Adrenal gland (tissue), 12 donors: ENCODE data around the gene BRD4. TPM values are rescaled to one million over a fixed set of nuclear protein-coding genes. Genes with fewer than 3 reads are reported as not detected.
A peak's percentile ranks its signal among the peaks of the same experiment; 100 is the strongest.

Source experiments
- DNase-seq, 7 donors: peaks; one replicate each; pipeline ENCODE4 v3.0.0-alpha.2; 2019 to 2020
- H3K27ac ChIP-seq, 5 donors: fragments of 200-600 bp; sonication (generic) in 4 of 5; 1 replicate in 3 of 5; 2 replicates in 2 of 5; pipeline versions ENCODE4 v1.5.1 to v1.8.0; 2016 to 2020; ENCODE audit warnings: mild to moderate bottlenecking in 1 of 5
- H3K27me3 ChIP-seq: fragments of 200-600 bp; 2 replicates; pipeline ENCODE4 v1.8.0; 2021
- H3K36me3 ChIP-seq, 2 donors: fragments of 200-600 bp; replicated peaks in 1 of 2; 1 replicate in 1 of 2; 2 replicates in 1 of 2; pipeline versions ENCODE4 v1.5.1 to v1.8.0; 2018 to 2022
- H3K4me1 ChIP-seq, 2 donors: fragments of 200-600 bp; replicated peaks in 1 of 2; 1 replicate in 1 of 2; 2 replicates in 1 of 2; pipeline versions ENCODE4 v1.5.1 to v1.8.0; 2018 to 2021
- H3K4me3 ChIP-seq, 4 donors: fragments of 200-600 bp; sonication (generic) in 3 of 4; one replicate each; pipeline ENCODE4 v1.5.1; 2016 to 2018
- H3K9me3 ChIP-seq, 3 donors: fragments of 200-600 bp; sonication (generic) in 1 of 3; replicated peaks in 1 of 3; 1 replicate in 2 of 3; 2 replicates in 1 of 3; pipeline versions ENCODE4 v1.5.1 to v1.8.0; 2016 to 2021
- POLR2A ChIP-seq, 2 donors: fragments of 450-650 bp; IDR thresholded peaks; one replicate each; pipeline ENCODE4 v1.6.1; 2017; ENCODE audit warnings: antibody characterized with exemption in 2 of 2, mild to moderate bottlenecking in 2 of 2, moderate library complexity in 1 of 2
- WGBS, 4 donors: extraction: QIAGEN DNeasy Blood & Tissue Kit in 2 of 4; methylation state at CpG; one replicate each; pipeline versions ENCODE4 v1.1.5 to v1.1.7; 2013 to 2017; 5-methylcytosine and 5-hydroxymethylcytosine counted together
- intact Hi-C, 2 donors: fragments of 100-400 bp; cut with DNase I; formaldehyde crosslinking; loops; one replicate each; pipeline versions ENCODE4 v1.14.1 to v1.15.0; 2022 to 2023
- polyA plus RNA-seq, 3 donors: library from polyadenylated mRNA; stranded (reverse); fragments of 200-250 nt in 2 of 3; fragments of 350-450 nt in 1 of 3; fragmentation: Illumina TruSeq in 1 of 3; extraction: RNeasy Lipid Tissue Mini Kit (QIAGEN cat#74804) in 1 of 3; gene quantifications; one replicate each; pipeline ENCODE4 v1.2.3, GENCODE V29; 2013 to 2014
- total RNA-seq, 9 donors: library from RNA; depleted of rRNA in 4 of 9; stranded (reverse); fragments of >200 nt in 4 of 9; fragments of 120-200 nt in 1 of 9; fragmentation: NEBNext Ultra II Directional in 1 of 9; extraction: Animal tissue kit (Norgen Biotek cat#: 25700) in 1 of 9; gene quantifications; one replicate each; pipeline versions ENCODE4 v1.1.0 to v1.2.4, GENCODE V29; 2013 to 2023
- TF ChIP-seq, protein P1 (sequence below), 6 experiments: fragments of 450-650 bp in 4 of 6; fragments of 200-600 bp in 2 of 6; sonication (generic) in 1 of 6; IDR thresholded peaks; 1 replicate in 5 of 6; 2 replicates in 1 of 6; pipeline versions ENCODE4 v1.5.1 to v1.8.0; 2016 to 2021; ENCODE audit warnings: antibody characterized with exemption in 6 of 6, mild to moderate bottlenecking in 2 of 6, moderate library complexity in 1 of 6
- donor health status: healthy with polysubstance abuse.
- donor health status: Bipolar disorder and iron deficiency.
- donor health status: DM: yes; HTN: yes; CAD: no.
- donor health status: DM: no; HTN: no; CAD: no.
- donor health status: DM: no; HTN: no; CAD: no.
- donor health status: DM: yes; HTN: yes; CAD: no.

The BRD4 gene
- total and polyA plus RNA-seq, 12 donors: 10.1 to 109 (median 34.9) TPM

DNA sequence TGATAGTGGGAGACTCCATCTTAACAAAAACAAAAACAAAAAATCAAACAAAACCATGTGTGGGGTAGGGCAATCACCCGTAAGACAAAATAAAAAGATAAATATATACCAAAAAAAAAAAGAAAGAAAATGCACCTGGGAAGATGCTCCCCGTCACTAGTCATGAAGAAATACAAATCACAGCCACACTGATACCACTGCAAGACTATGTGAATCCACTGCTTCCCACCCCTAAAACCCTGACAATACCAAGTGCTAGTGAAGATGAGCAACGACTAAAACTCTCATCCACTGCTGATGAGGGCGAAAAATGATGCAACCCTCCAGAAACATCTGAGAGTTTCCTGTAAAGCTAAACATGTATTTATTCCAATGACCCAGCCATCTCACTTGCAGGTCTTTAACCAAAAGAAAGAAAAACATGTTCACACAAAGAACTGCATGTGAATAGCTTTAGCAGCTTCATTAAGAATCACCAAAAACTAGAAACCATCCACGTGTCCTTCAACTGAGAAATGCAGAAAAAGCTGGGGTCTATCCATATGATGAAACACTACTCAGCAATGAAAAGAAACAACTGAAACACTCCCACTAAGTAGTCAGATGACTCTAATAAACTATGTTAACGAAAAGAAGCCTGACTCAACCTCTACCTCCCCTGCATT lies 31.7 kb downstream of the BRD4 start:
- WGBS, 4 donors: 63 to 75% (median 68%) methylated on average over 6 of the region's 6 CpGs
- Histone ChIP-seq H3K4me3 (no peak overlapping the region), H3K27me3 (no peaks in the 10 kb centered on the region), H3K36me3 (no peaks in the 10 kb centered on the region), H3K9me3 (no peaks in the 10 kb centered on the region), H3K27ac (peak overlapping the region in 2 of 5 donors; percentile 36 to 46), H3K4me1 (peaks cover 29 to 87% of the 10 kb centered on the region in 2 donors)
- intact Hi-C loops: no loop called here
- DNase-seq: no peak
- TF ChIP-seq, protein P1, sequence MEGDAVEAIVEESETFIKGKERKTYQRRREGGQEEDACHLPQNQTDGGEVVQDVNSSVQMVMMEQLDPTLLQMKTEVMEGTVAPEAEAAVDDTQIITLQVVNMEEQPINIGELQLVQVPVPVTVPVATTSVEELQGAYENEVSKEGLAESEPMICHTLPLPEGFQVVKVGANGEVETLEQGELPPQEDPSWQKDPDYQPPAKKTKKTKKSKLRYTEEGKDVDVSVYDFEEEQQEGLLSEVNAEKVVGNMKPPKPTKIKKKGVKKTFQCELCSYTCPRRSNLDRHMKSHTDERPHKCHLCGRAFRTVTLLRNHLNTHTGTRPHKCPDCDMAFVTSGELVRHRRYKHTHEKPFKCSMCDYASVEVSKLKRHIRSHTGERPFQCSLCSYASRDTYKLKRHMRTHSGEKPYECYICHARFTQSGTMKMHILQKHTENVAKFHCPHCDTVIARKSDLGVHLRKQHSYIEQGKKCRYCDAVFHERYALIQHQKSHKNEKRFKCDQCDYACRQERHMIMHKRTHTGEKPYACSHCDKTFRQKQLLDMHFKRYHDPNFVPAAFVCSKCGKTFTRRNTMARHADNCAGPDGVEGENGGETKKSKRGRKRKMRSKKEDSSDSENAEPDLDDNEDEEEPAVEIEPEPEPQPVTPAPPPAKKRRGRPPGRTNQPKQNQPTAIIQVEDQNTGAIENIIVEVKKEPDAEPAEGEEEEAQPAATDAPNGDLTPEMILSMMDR (IDR thresholded peaks at IDR 0.05): no peak
- TF ChIP-seq POLR2A (IDR thresholded peaks at IDR 0.05): no peak

DNA sequence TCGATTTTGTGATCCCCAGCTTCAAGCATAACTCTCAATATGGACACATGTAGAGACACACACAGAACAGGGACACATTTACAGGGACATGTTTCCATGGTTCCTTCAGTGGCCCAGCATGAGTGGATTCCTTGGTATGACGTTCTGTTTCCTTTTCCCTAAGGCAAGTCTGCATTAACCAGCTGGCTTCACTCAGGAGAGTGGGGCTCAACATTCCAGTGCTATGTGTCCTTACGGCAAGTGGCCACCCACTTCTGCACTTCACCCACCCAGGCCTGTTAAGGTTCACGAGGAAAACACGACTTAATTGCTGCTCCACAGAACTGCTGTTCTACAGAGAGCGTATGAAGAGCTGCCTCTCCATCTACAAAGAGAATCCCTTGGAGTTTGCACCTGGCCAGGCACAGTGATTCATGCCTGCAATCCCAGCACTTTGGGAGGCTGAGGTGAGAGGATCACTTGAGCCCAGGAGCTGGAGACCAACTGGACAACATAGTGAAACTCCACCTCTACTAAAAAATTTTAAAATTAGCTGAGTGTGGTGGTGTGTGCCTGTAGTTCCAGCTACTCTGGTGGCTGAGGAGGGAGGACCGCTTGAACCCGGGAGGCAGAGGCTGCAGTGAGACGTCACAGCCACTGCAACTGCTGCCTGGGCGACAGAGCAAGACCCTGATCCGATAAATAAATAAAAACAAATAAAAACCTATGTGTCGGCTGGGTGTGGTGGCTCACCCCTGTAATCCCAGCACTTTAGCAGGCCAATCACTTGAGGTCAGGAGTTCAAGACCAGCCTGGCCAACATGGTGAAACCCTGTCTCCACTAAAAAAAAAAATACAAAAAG lies 32.5 kb downstream of the BRD4 start:
- TF ChIP-seq, protein P1 (IDR thresholded peaks at IDR 0.05): no peak
- TF ChIP-seq POLR2A (IDR thresholded peaks at IDR 0.05): no peak
- Histone ChIP-seq H3K27ac (peak overlapping the region in 1 of 5 donors; percentile 51), H3K4me3 (no peak overlapping the region), H3K4me1 (peaks cover 29 to 93% of the 10 kb centered on the region in 2 donors), H3K36me3 (no peaks in the 10 kb centered on the region), H3K9me3 (no peaks in the 10 kb centered on the region), H3K27me3 (no peaks in the 10 kb centered on the region)
- peak in 1 of 7 donors; percentile 21 for DNase-seq
- 77 to 88% (median 85%) methylated on average over 12 of the region's 12 CpGs for WGBS, 4 donors
- intact Hi-C loops: no loop called here

DNA sequence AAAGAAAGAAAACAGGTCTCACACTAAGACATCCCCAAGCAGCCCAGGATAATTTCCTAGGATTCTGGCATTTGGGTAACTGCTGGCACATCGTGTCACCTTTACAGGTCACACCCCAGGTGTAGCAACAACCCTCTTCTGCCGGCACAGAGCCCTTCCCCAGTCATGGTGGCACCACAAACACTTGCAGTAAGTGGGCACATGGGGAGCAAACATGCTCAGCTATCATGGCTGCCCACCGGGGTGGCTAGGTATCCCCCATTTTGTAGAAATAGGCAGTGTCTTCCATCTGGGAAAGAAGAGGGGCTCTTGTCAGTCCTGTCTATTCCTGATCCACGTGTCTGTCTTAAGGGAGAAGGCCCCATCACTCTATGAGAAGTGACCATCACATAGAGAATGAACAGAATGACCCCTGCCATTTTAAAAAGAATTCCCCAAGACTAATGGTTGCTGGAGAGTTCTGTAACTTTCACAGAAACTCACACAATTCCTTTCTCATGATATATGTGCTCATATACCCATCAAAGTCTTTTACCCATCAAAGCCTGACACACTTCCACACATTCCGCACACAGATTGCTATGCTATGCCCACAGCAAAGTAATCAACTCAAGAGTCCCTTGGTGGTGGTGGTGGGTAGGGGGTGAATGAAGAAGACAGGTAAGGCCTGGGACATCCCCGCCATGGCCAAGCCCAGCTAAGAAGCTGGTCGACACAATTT lies 33.3 kb downstream of the BRD4 start:
- no peaks in the 10 kb centered on the region for H3K27me3 ChIP-seq
- H3K4me1 ChIP-seq: peaks cover 35 to 95% of the 10 kb centered on the region in 2 donors
- no peaks in the 10 kb centered on the region for H3K36me3 ChIP-seq
- DNase-seq: peak in 1 of 7 donors; percentile 9
- intact Hi-C loops: no loop called here
- no peak for TF ChIP-seq POLR2A (IDR thresholded peaks at IDR 0.05)
- TF ChIP-seq, protein P1 (IDR thresholded peaks at IDR 0.05): no peak
- H3K4me3 ChIP-seq: no peak overlapping the region
- peak overlapping the region in 2 of 5 donors; percentile 38 to 51 for H3K27ac ChIP-seq
- 87 to 92% (median 91%) methylated on average over 7 of the region's 7 CpGs for WGBS, 4 donors
- H3K9me3 ChIP-seq: no peaks in the 10 kb centered on the region
